GM18505 (cell line): Measurements from ENCODE around the gene SSX2.
"Not testable (repeated sequence)": the region's sequence is repeated elsewhere in the genome, so short reads cannot be mapped to it uniquely, and the experiment has no call there.

ENCODE experiments used
- ATAC-seq: cut with Tn5 transposase; IDR thresholded peaks from one replicate; pipeline ENCODE4 v1.9.1; 2021; ENCODE audit not compliant: unreplicated experiment

SSX2 gene

GRCh38 chrX:52707078-52707477, at the start of gene SSX2:
TSS of gene SSX2 (minus strand) at chrX:52707178. CDS start at chrX:52705749, 1,429 bp downstream.
- not testable (repeated sequence) for ATAC-seq

GRCh38 chrX:52750952-52751351, 44.0 kb upstream of the SSX2 start, which contains the start of gene SSX2B:
TSS of gene SSX2B (plus strand) at chrX:52751252. CDS start at chrX:52752681, 1,429 bp downstream.
- ATAC-seq, result not testable (repeated sequence)

- not testable (repeated sequence) for ATAC-seq
These were observed 14.9 kb downstream of the SSX2 start for GRCh38 chrX:52692034-52692433.

GRCh38 chrX:52662218-52662617, 44.8 kb downstream of the SSX2 start:
- not testable (repeated sequence) for ATAC-seq

- ATAC-seq, result not testable (repeated sequence)
These were observed 51.5 kb downstream of the SSX2 start for GRCh38 chrX:52655475-52655874.

GRCh38 chrX:52654800-52655199, 52.2 kb downstream of the SSX2 start, which contains the start of gene SSX7:
TSS of gene SSX7 (minus strand) at chrX:52654900. CDS start at chrX:52653472, 1,428 bp downstream.
- not testable (repeated sequence) for ATAC-seq

GRCh38 chrX:52650676-52651075, 56.3 kb downstream of the SSX2 start:
- ATAC-seq, result not testable (repeated sequence)

GRCh38 chrX:52648956-52649355, 58.0 kb downstream of the SSX2 start:
- ATAC-seq, result not testable (repeated sequence)
